A673 (cell line): ENCODE measurements around the gene OXCT2. TPM values are rescaled to one million over a fixed set of nuclear protein-coding genes. Genes with fewer than 3 reads are reported as not detected.
A peak's percentile ranks its signal among the peaks of the same experiment; 100 is the strongest.

Experiments used
- BruUV-seq: library from RNA; stranded (reverse); fragments of 400-500 nt; replicated peaks from 2 replicates; lab custom pipeline; 2021; lab: Mats Ljungman, UMichigan
- CTCF ChIA-PET: fragments of 300-600 bp; sonication (Branson Sonifier 250); formaldehyde crosslinking; loops from one replicate; lab custom pipeline; 2022; ENCODE audit warnings: antibody characterized with exemption; lab: Charles Lee
- POLR2A ChIA-PET: fragments of 300-600 bp; sonication (Branson Sonifier 250); formaldehyde crosslinking; loops from one replicate; lab custom pipeline; 2022; ENCODE audit warnings: antibody characterized with exemption; ENCODE audit not compliant: low non-redundant PET; lab: Charles Lee
- DNase-seq: peaks from one replicate; pipeline ENCODE4 v3.0.0-alpha.2; 2015; ENCODE audit warnings: low spot score
- H3K27ac ChIP-seq: fragments of 200-600 bp; sonication (generic); 2 replicates; pipeline ENCODE4 v1.5.1; 2016; ENCODE audit warnings: mixed run types, low read depth, mild to moderate bottlenecking, mixed read lengths, antibody characterized with exemption, low read length; ENCODE audit not compliant: poor library complexity, severe bottlenecking
- H3K27me3 ChIP-seq: fragments of 200-600 bp; sonication (generic); replicated peaks from 2 replicates; pipeline ENCODE4 v1.6.1; 2017; ENCODE audit warnings: mixed run types, low read depth, mild to moderate bottlenecking, mixed read lengths, antibody characterized with exemption, low read length; ENCODE audit not compliant: insufficient read depth, poor library complexity
- H3K36me3 ChIP-seq: fragments of 200-600 bp; sonication (generic); 2 replicates; pipeline ENCODE4 v1.6.1; 2016; ENCODE audit warnings: mixed run types, mild to moderate bottlenecking, mixed read lengths, antibody characterized with exemption, low read length; ENCODE audit not compliant: insufficient read depth, poor library complexity, severe bottlenecking
- H3K4me1 ChIP-seq: fragments of 200-600 bp; sonication (generic); 2 replicates; pipeline ENCODE4 v1.6.1; 2017; ENCODE audit warnings: mixed run types, mild to moderate bottlenecking, mixed read lengths, antibody characterized with exemption, low read length; ENCODE audit not compliant: insufficient read depth, poor library complexity, severe bottlenecking
- H3K4me3 ChIP-seq: fragments of 200-600 bp; sonication (generic); 2 replicates; pipeline ENCODE4 v1.5.1; 2016; ENCODE audit warnings: low read depth, mixed run types, mild to moderate bottlenecking, mixed read lengths, low read length; ENCODE audit not compliant: poor library complexity, severe bottlenecking
- H3K9me3 ChIP-seq: fragments of 200-600 bp; sonication (generic); 2 replicates; pipeline ENCODE4 v1.6.1; 2016; ENCODE audit warnings: mixed run types, low read depth, mild to moderate bottlenecking, mixed read lengths, antibody characterized with exemption, low read length; ENCODE audit not compliant: poor library complexity, severe bottlenecking
- CTCF ChIP-seq: fragments of 300-800, 200-600 bp; sonication (generic); conservative IDR thresholded peaks from 2 replicates; pipeline ENCODE4 v1.5.1; 2017; ENCODE audit warnings: low read depth, mild to moderate bottlenecking, antibody characterized with exemption, low read length, moderate library complexity, mixed read lengths
- EZH2 ChIP-seq: fragments of 200-600 bp; sonication (generic); IDR thresholded peaks from 2 replicates; pipeline ENCODE4 v1.6.1; 2017; ENCODE audit warnings: borderline replicate concordance, low read depth, mild to moderate bottlenecking, mixed read lengths, antibody characterized with exemption, low read length; ENCODE audit not compliant: poor library complexity, severe bottlenecking
- intact Hi-C: fragments of 100-400 bp; cut with micrococcal nuclease; formaldehyde crosslinking; loops from one replicate; pipeline ENCODE4 v1.10.0; 2022; ENCODE audit not compliant: unreplicated experiment
- total RNA-seq: library from RNA; stranded (reverse); gene quantifications from 2 replicates; pipeline ENCODE4 v1.2.3, GENCODE V29; 2021

OXCT2 gene
- total RNA-seq, 1 experiment from 2014 or later, result not detected

- H3K27me3 ChIP-seq, result no peaks in the 10 kb centered on the region
- no peaks in the 10 kb centered on the region for H3K4me1 ChIP-seq
- no peak for TF ChIP-seq EZH2
- TF ChIP-seq CTCF, result peak; percentile 75
- H3K36me3 ChIP-seq, result no peaks in the 10 kb centered on the region
- ChIA-PET POLR2A (no interaction called here), CTCF (interaction anchor here (1.2 kb wide), 1 partner anchor 216 kb away, joined by 5 read pairs; no protein-coding TSS in a partner anchor)
- H3K4me3 ChIP-seq, result no peak overlapping the region
- BruUV-seq, result no TSS peak
- H3K9me3 ChIP-seq, result no peaks in the 10 kb centered on the region
- intact Hi-C loops, result loop anchor here (1.0 to 2.0 kb wide), 2 partner anchors 157 to 216 kb away; no protein-coding TSS in a partner anchor
- DNase-seq, result peak; percentile 76
- no peak overlapping the region for H3K27ac ChIP-seq
Observed at GRCh38 chr1:39816415-39817090, 45.4 kb upstream of the OXCT2 start.

GRCh38 chr1:39812913-39813312 is 41.8 kb upstream of the OXCT2 start:
- Histone ChIP-seq H3K27ac (no peak overlapping the region), H3K9me3 (no peaks in the 10 kb centered on the region), H3K36me3 (no peaks in the 10 kb centered on the region), H3K4me3 (no peak overlapping the region), H3K27me3 (no peaks in the 10 kb centered on the region), H3K4me1 (no peaks in the 10 kb centered on the region)
- ChIA-PET CTCF (no interaction called here), POLR2A (no interaction called here)
- no peak for TF ChIP-seq CTCF
- TF ChIP-seq EZH2, result no peak
- no peak for DNase-seq
- BruUV-seq, result no TSS peak
- intact Hi-C loops, result no loop called here

GRCh38 chr1:39808784-39809517 is 37.8 kb upstream of the OXCT2 start:
- intact Hi-C loops, result no loop called here
- no peaks in the 10 kb centered on the region for H3K36me3 ChIP-seq
- no peak overlapping the region for H3K27ac ChIP-seq
- ChIA-PET CTCF (no interaction called here), POLR2A (no interaction called here)
- no peaks in the 10 kb centered on the region for H3K27me3 ChIP-seq
- no peak for DNase-seq
- H3K4me3 ChIP-seq, result no peak overlapping the region
- TF ChIP-seq CTCF (no peak), EZH2 (no peak)
- BruUV-seq, result no TSS peak
- H3K9me3 ChIP-seq, result no peaks in the 10 kb centered on the region
- H3K4me1 ChIP-seq, result no peaks in the 10 kb centered on the region
